HCT116 (cell line): ENCODE data around the gene DPP10. TPM values are rescaled to one million over a fixed set of nuclear protein-coding genes. Genes with fewer than 3 reads are reported as not detected.

ENCODE experiments used
- ATAC-seq: fragments of 200-7000 bp; cut with Tn5 transposase; 2 replicates; pipeline ENCODE4 v1.9.1; 2020; ENCODE audit warnings: mild to moderate bottlenecking, moderate library complexity
- BruUV-seq: library from RNA; stranded (reverse); fragments of 400-500 nt; replicated peaks from 2 replicates; lab custom pipeline; 2021; lab: Mats Ljungman, UMichigan
- CTCF ChIA-PET: fragments of 300-600 bp; sonication (Branson Sonifier 250); formaldehyde crosslinking; loops from one replicate; lab custom pipeline; 2021; ENCODE audit warnings: antibody characterized with exemption; lab: Charles Lee
- POLR2A ChIA-PET: fragments of 300-600, 350-600 bp; sonication (Branson Sonifier 250); formaldehyde crosslinking; loops from one replicate; lab custom pipeline; 2021; ENCODE audit warnings: antibody characterized with exemption; lab: Charles Lee
- RAD21 ChIA-PET, 2 experiments: fragments of 300-600 bp; sonication (Branson Sonifier 250); formaldehyde crosslinking; loops; one replicate each; lab custom pipeline; 2023; ENCODE audit warnings: low total read pairs in 2 of 2; ENCODE audit not compliant: uncharacterized antibody in 2 of 2, unreplicated experiment in 2 of 2, low non-redundant PET in 1 of 2; lab: Charles Lee
- DNase-seq: peaks from one replicate; pipeline ENCODE4 v3.0.0-alpha.2; 2010; ENCODE audit warnings: low read depth, low spot score
- H2AFZ ChIP-seq: fragments of 200-600 bp; shearing (Covaris generic), sonication (generic); 2 replicates; pipeline ENCODE4 v1.6.1; 2017; ENCODE audit warnings: low read depth, mixed run types, mixed read lengths, antibody characterized with exemption, low read length; ENCODE audit not compliant: poor library complexity, severe bottlenecking
- H3K27ac ChIP-seq: 2 replicates; pipeline ENCODE4 v1.5.1; 2012; ENCODE audit warnings: low read depth, low read length
- H3K27me3 ChIP-seq: fragments of 200-600 bp; sonication (generic); 2 replicates; pipeline ENCODE4 v1.6.1; 2016; ENCODE audit warnings: mixed run types, low read length, mixed read lengths; ENCODE audit not compliant: insufficient read depth
- H3K36me3 ChIP-seq, 2 experiments: fragments of 200-500 bp in 1 of 2; fragments of 200-600 bp in 1 of 2; sonication (Bioruptor generic) in 1 of 2; sonication (generic) in 1 of 2; 2 replicates each; pipeline versions ENCODE4 v1.5.1 to v1.6.1; 2014 to 2016; ENCODE audit warnings: low read length in 2 of 2, inconsistent platforms in 1 of 2, mixed read lengths in 1 of 2, mixed run types in 1 of 2; ENCODE audit not compliant: insufficient read depth in 2 of 2, control insufficient read depth in 1 of 2
- H3K4me1 ChIP-seq, 2 experiments: fragments of 200-600 bp in 1 of 2; sonication (generic) in 1 of 2; 2 replicates each; pipeline versions ENCODE4 v1.5.1 to v1.6.1; 2012 to 2017; ENCODE audit warnings: low read length in 2 of 2, inconsistent platforms in 1 of 2, mild to moderate bottlenecking in 1 of 2, mixed read lengths in 1 of 2, mixed run types in 1 of 2, moderate library complexity in 1 of 2; ENCODE audit not compliant: insufficient read depth in 2 of 2, control insufficient read depth in 1 of 2
- H3K4me2 ChIP-seq: fragments of 200-600 bp; sonication (generic); 2 replicates; pipeline ENCODE4 v1.6.1; 2017; ENCODE audit warnings: mixed run types, low read length, mixed read lengths
- H3K4me3 ChIP-seq, 2 experiments: fragments of 200-600 bp in 1 of 2; sonication (generic) in 1 of 2; replicated peaks in 1 of 2; 2 replicates each; pipeline ENCODE4 v1.5.1; 2011 to 2016; ENCODE audit warnings: low read length in 2 of 2, control low read depth in 1 of 2, low read depth in 1 of 2, mild to moderate bottlenecking in 1 of 2, mixed read lengths in 1 of 2, mixed run types in 1 of 2
- H3K79me2 ChIP-seq: fragments of 200-600 bp; sonication (generic); 2 replicates; pipeline ENCODE4 v1.6.1; 2017; ENCODE audit warnings: mild to moderate bottlenecking, mixed run types, low read length, moderate library complexity, mixed read lengths; ENCODE audit not compliant: insufficient read depth
- H3K9ac ChIP-seq: fragments of 200-600 bp; sonication (generic); 2 replicates; pipeline ENCODE4 v1.6.1; 2016; ENCODE audit warnings: low read length, mixed read lengths
- H3K9me2 ChIP-seq: fragments of 200-600 bp; sonication (generic), shearing (Covaris generic); 2 replicates; pipeline ENCODE4 v1.6.1; 2017; ENCODE audit warnings: mixed run types, mild to moderate bottlenecking, moderate library complexity; ENCODE audit not compliant: insufficient read depth
- H3K9me3 ChIP-seq, 2 experiments: fragments of 200-500 bp in 1 of 2; fragments of 200-600 bp in 1 of 2; sonication (Bioruptor generic) in 1 of 2; sonication (generic) in 1 of 2; 2 replicates each; pipeline ENCODE4 v1.6.1; 2014 to 2017; ENCODE audit warnings: low read length in 2 of 2, mixed read lengths in 2 of 2, inconsistent platforms in 1 of 2, low read depth in 1 of 2, mild to moderate bottlenecking in 1 of 2, mixed run types in 1 of 2, moderate library complexity in 1 of 2; ENCODE audit not compliant: control insufficient read depth in 1 of 2, insufficient read depth in 1 of 2
- H4K20me1 ChIP-seq: fragments of 200-600 bp; sonication (generic), shearing (Covaris generic); 2 replicates; pipeline ENCODE4 v1.6.1; 2017; ENCODE audit warnings: mixed run types, mild to moderate bottlenecking, moderate library complexity; ENCODE audit not compliant: insufficient read depth
- CBX3 ChIP-seq: IDR thresholded peaks from 2 replicates; pipeline ENCODE4 v1.6.1; 2012; ENCODE audit warnings: low read depth
- EGR1 ChIP-seq: IDR thresholded peaks from 2 replicates; pipeline ENCODE4 v1.6.1; 2012; ENCODE audit warnings: low read depth
- ELF1 ChIP-seq: IDR thresholded peaks from 2 replicates; pipeline ENCODE4 v1.6.1; 2012; ENCODE audit warnings: low read depth, borderline replicate concordance
- EZH2 ChIP-seq: fragments of 200-600 bp; sonication (generic); IDR thresholded peaks from 2 replicates; pipeline ENCODE4 v1.6.1; 2017; ENCODE audit warnings: antibody characterized with exemption, mixed run types
- EZH2phosphoT487 ChIP-seq: fragments of 200-600 bp; IDR thresholded peaks from 2 replicates; pipeline ENCODE4 v1.6.1; 2018; ENCODE audit warnings: antibody characterized with exemption, borderline replicate concordance
- FOSL1 ChIP-seq: IDR thresholded peaks from 2 replicates; pipeline ENCODE4 v1.6.1; 2012; ENCODE audit warnings: low read depth
- JUND ChIP-seq: IDR thresholded peaks from 2 replicates; pipeline ENCODE4 v1.6.1; 2012
- MAX ChIP-seq: IDR thresholded peaks from 2 replicates; pipeline ENCODE4 v1.6.1; 2012
- POLR2A ChIP-seq: IDR thresholded peaks from 2 replicates; pipeline ENCODE4 v1.7.0; 2011; ENCODE audit warnings: borderline replicate concordance; ENCODE audit not compliant: insufficient read depth, insufficient read length; ENCODE audit errors: extremely low read depth
- SIN3A ChIP-seq: IDR thresholded peaks from 2 replicates; pipeline ENCODE4 v1.6.1; 2012; ENCODE audit warnings: low read depth
- SRF ChIP-seq: IDR thresholded peaks from 2 replicates; pipeline ENCODE4 v1.6.1; 2012; ENCODE audit warnings: low read depth
- TCF7L2 ChIP-seq: IDR thresholded peaks from 2 replicates; pipeline ENCODE4 v1.7.0; 2011; ENCODE audit warnings: borderline replicate concordance, inconsistent platforms; ENCODE audit not compliant: insufficient read depth, insufficient read length; ENCODE audit errors: extremely low read depth
- YY1 ChIP-seq: IDR thresholded peaks from 2 replicates; pipeline ENCODE4 v1.6.1; 2011; ENCODE audit warnings: low read length, low read depth, moderate library complexity, mild to moderate bottlenecking; ENCODE audit not compliant: insufficient replicate concordance; ENCODE audit errors: extremely low read depth
- intact Hi-C: fragments of 100-400 bp; cut with micrococcal nuclease; formaldehyde crosslinking; loops from 2 replicates; pipeline ENCODE4 v1.10.0; 2022
- total RNA-seq: library from RNA; stranded (reverse); gene quantifications from one replicate; pipeline ENCODE4 v1.2.1, GENCODE V29; 2021; ENCODE audit not compliant: unreplicated experiment
- TF ChIP-seq, protein P1 (sequence below), 3 experiments: fragments of 200-600 bp in 1 of 3; sonication (generic) in 1 of 3; IDR thresholded peaks in 2 of 3; conservative IDR thresholded peaks in 1 of 3; 2 replicates each; pipeline ENCODE4 v1.5.1; 2012 to 2017; ENCODE audit warnings: low read depth in 2 of 3, low read length in 2 of 3, antibody characterized with exemption in 1 of 3, borderline replicate concordance in 1 of 3, control low read depth in 1 of 3, mild to moderate bottlenecking in 1 of 3, mixed read lengths in 1 of 3, mixed run types in 1 of 3, moderate library complexity in 1 of 3; ENCODE audit not compliant: insufficient read depth in 1 of 3
- TF ChIP-seq, protein P2 (sequence below): IDR thresholded peaks from 2 replicates; pipeline ENCODE4 v1.6.1; 2012; ENCODE audit warnings: low read depth

Gene DPP10
- total RNA-seq, 1 experiment from 2014 or later = not detected

- no TSS peak for BruUV-seq
Measured at GRCh38 chr2:114468343-114468742, 25.9 kb downstream of the DPP10 start.

More at GRCh38 chr2:114468343-114468742, 25.9 kb downstream of the DPP10 start:
- Histone ChIP-seq H3K79me2 (no peaks in the 10 kb centered on the region), H3K4me1 (no peaks in the 10 kb centered on the region), H3K27me3 (no peaks in the 10 kb centered on the region), H3K4me2 (no peak overlapping the region), H2AFZ (no peak overlapping the region), H3K36me3 (no peaks in the 10 kb centered on the region), H3K9me3 (peaks cover 0 to 11% of the 10 kb centered on the region in 2 experiments; a peak in 2 of 4 replicates), H3K4me3 (no peak overlapping the region), H3K27ac (no peak overlapping the region), H3K9ac (no peak overlapping the region), H3K9me2 (no peaks in the 10 kb centered on the region), H4K20me1 (no peaks in the 10 kb centered on the region)
- ChIA-PET POLR2A (no interaction called here), RAD21 (no interaction called here), CTCF (no interaction called here)
- ATAC-seq (no peak), DNase-seq (no peak)
- TF ChIP-seq SIN3A (no peak), TCF7L2 (no peak), SRF (no peak), EZH2 (no peak), JUND (no peak), MAX (no peak), EGR1 (no peak), ELF1 (no peak), CBX3 (no peak), YY1 (no peak), POLR2A (no peak), FOSL1 (no peak), EZH2phosphoT487 (no peak)
- TF ChIP-seq, protein P1, sequence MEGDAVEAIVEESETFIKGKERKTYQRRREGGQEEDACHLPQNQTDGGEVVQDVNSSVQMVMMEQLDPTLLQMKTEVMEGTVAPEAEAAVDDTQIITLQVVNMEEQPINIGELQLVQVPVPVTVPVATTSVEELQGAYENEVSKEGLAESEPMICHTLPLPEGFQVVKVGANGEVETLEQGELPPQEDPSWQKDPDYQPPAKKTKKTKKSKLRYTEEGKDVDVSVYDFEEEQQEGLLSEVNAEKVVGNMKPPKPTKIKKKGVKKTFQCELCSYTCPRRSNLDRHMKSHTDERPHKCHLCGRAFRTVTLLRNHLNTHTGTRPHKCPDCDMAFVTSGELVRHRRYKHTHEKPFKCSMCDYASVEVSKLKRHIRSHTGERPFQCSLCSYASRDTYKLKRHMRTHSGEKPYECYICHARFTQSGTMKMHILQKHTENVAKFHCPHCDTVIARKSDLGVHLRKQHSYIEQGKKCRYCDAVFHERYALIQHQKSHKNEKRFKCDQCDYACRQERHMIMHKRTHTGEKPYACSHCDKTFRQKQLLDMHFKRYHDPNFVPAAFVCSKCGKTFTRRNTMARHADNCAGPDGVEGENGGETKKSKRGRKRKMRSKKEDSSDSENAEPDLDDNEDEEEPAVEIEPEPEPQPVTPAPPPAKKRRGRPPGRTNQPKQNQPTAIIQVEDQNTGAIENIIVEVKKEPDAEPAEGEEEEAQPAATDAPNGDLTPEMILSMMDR (IDR thresholded peaks at IDR 0.05 in 2 of 3, conservative IDR thresholded peaks at IDR 0.05 in 1 of 3; ENCODE audit: borderline replicate concordance in 1 of 3, insufficient read depth in 1 of 3, low read depth in 2 of 3, low read length in 2 of 3) = no peak
- TF ChIP-seq, protein P2, sequence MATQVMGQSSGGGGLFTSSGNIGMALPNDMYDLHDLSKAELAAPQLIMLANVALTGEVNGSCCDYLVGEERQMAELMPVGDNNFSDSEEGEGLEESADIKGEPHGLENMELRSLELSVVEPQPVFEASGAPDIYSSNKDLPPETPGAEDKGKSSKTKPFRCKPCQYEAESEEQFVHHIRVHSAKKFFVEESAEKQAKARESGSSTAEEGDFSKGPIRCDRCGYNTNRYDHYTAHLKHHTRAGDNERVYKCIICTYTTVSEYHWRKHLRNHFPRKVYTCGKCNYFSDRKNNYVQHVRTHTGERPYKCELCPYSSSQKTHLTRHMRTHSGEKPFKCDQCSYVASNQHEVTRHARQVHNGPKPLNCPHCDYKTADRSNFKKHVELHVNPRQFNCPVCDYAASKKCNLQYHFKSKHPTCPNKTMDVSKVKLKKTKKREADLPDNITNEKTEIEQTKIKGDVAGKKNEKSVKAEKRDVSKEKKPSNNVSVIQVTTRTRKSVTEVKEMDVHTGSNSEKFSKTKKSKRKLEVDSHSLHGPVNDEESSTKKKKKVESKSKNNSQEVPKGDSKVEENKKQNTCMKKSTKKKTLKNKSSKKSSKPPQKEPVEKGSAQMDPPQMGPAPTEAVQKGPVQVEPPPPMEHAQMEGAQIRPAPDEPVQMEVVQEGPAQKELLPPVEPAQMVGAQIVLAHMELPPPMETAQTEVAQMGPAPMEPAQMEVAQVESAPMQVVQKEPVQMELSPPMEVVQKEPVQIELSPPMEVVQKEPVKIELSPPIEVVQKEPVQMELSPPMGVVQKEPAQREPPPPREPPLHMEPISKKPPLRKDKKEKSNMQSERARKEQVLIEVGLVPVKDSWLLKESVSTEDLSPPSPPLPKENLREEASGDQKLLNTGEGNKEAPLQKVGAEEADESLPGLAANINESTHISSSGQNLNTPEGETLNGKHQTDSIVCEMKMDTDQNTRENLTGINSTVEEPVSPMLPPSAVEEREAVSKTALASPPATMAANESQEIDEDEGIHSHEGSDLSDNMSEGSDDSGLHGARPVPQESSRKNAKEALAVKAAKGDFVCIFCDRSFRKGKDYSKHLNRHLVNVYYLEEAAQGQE = no peak
- intact Hi-C loops = no loop called here
